Naive thymus-derived CD4-positive, alpha-beta T cell (primary cell): ENCODE measurements around the gene SYT2. TPM values are rescaled to one million over a fixed set of nuclear protein-coding genes. Genes with fewer than 3 reads are reported as not detected.
"Not testable (repeated sequence)": the region's sequence is repeated elsewhere in the genome, so short reads cannot be mapped to it uniquely, and the experiment has no call there.

Source experiments
- ATAC-seq: fragments of 150-1000 bp; cut with Tn5 transposase; 2 replicates; pipeline ENCODE4 v1.10.0; 2021; ENCODE audit warnings: mild to moderate bottlenecking, moderate library complexity
- CTCF ChIA-PET: fragments of 350-600 bp; sonication (Branson Sonifier 250); formaldehyde crosslinking; loops from one replicate; lab custom pipeline; 2021; ENCODE audit warnings: antibody characterized with exemption; lab: Charles Lee
- POLR2A ChIA-PET: fragments of 350-600 bp; sonication (Branson Sonifier 250); formaldehyde crosslinking; loops from one replicate; lab custom pipeline; 2021; ENCODE audit warnings: antibody characterized with exemption, inconsistent platforms; lab: Charles Lee
- DNase-seq, 9 donors: peaks; one replicate each; pipeline versions ENCODE4 v3.0.0 to v3.0.0-alpha.2; 2020 to 2022; ENCODE audit warnings: mixed read lengths in 1 of 9
- H3K27ac ChIP-seq: one replicate; pipeline ENCODE4 v1.7.0; 2013; ENCODE audit warnings: mild to moderate bottlenecking, low read depth, low read length, moderate library complexity
- H3K27me3 ChIP-seq, 2 donors: one replicate each; pipeline ENCODE4 v1.7.0; 2013; ENCODE audit warnings: low read length in 2 of 2, mild to moderate bottlenecking in 2 of 2, moderate library complexity in 2 of 2; ENCODE audit not compliant: control insufficient read depth in 2 of 2, insufficient read depth in 2 of 2
- H3K36me3 ChIP-seq, 3 experiments: 1 replicate in 2 of 3; 2 replicates in 1 of 3; pipeline ENCODE4 v1.7.0; 2013; ENCODE audit warnings: low read length in 3 of 3, mild to moderate bottlenecking in 3 of 3, moderate library complexity in 1 of 3; ENCODE audit not compliant: insufficient read depth in 3 of 3, control insufficient read depth in 2 of 3
- H3K4me1 ChIP-seq, 2 donors: one replicate each; pipeline ENCODE4 v1.7.0; 2013; ENCODE audit warnings: low read length in 2 of 2, mild to moderate bottlenecking in 2 of 2, moderate library complexity in 1 of 2; ENCODE audit not compliant: control insufficient read depth in 2 of 2, insufficient read depth in 2 of 2
- H3K4me3 ChIP-seq: 2 replicates; pipeline ENCODE4 v1.7.0; 2013; ENCODE audit warnings: mild to moderate bottlenecking, low read length
- H3K9me3 ChIP-seq, 3 experiments: 1 replicate in 2 of 3; 2 replicates in 1 of 3; pipeline ENCODE4 v1.7.0; 2013; ENCODE audit warnings: low read length in 3 of 3; ENCODE audit not compliant: control insufficient read depth in 2 of 3
- H3K27ac Mint-ChIP-seq, 9 donors: one replicate each; pipeline ENCODE4 v1.8.0; 2020 to 2022; ENCODE audit warnings: mixed read lengths in 9 of 9, mild to moderate bottlenecking in 8 of 9, moderate library complexity in 5 of 9, inconsistent platforms in 2 of 9
- H3K27me3 Mint-ChIP-seq, 5 donors: one replicate each; pipeline ENCODE4 v1.8.0; 2021 to 2022; ENCODE audit warnings: mixed read lengths in 5 of 5, mild to moderate bottlenecking in 1 of 5
- H3K36me3 Mint-ChIP-seq, 5 donors: one replicate each; pipeline ENCODE4 v1.8.0; 2020 to 2022; ENCODE audit warnings: mixed read lengths in 5 of 5, mild to moderate bottlenecking in 3 of 5, inconsistent platforms in 1 of 5
- H3K4me1 Mint-ChIP-seq, 7 donors: one replicate each; pipeline ENCODE4 v1.8.0; 2020 to 2022; ENCODE audit warnings: mixed read lengths in 7 of 7, mild to moderate bottlenecking in 3 of 7, inconsistent platforms in 1 of 7
- H3K4me3 Mint-ChIP-seq, 10 donors: one replicate each; pipeline ENCODE4 v1.8.0; 2020 to 2022; ENCODE audit warnings: mild to moderate bottlenecking in 10 of 10, mixed read lengths in 10 of 10, moderate library complexity in 6 of 10, inconsistent platforms in 2 of 10
- H3K9me3 Mint-ChIP-seq, 11 donors: one replicate each; pipeline ENCODE4 v1.8.0; 2020 to 2022; ENCODE audit warnings: mixed read lengths in 11 of 11, mild to moderate bottlenecking in 4 of 11, inconsistent platforms in 1 of 11, moderate library complexity in 1 of 11
- intact Hi-C, 2 donors: fragments of 100-400 bp; cut with micrococcal nuclease; formaldehyde crosslinking; loops; one replicate each; pipeline ENCODE4 v1.15.1; 2023
- polyA plus RNA-seq, 2 donors: library from polyadenylated mRNA; unstranded; fragments of 300-500 nt; fragmentation: Illumina TruSeq; gene quantifications; one replicate each; pipeline ENCODE4 v1.2.3, GENCODE V29; 2021
- total RNA-seq, 6 experiments: library from RNA in 5 of 6; stranded (reverse) in 5 of 6; gene quantifications; 1 replicate in 5 of 6; 2 replicates in 1 of 6; pipeline ENCODE4 v1.2.3 and lab custom pipeline; 2021 to 2026

Gene SYT2
- total and polyA plus RNA-seq, 7 experiments from 2014 or later: 0.02 TPM; not detected in 6

- H3K9me3 Mint-ChIP-seq: no peaks in the 10 kb centered on the region
- H3K4me3 Mint-ChIP-seq: no peak overlapping the region
- Histone ChIP-seq H3K27me3 (no peaks in the 10 kb centered on the region), H3K36me3 (peaks cover 0 to 19% (median 0%) of the 10 kb centered on the region in 3 experiments), H3K4me3 (no peak overlapping the region), H3K4me1 (no peaks in the 10 kb centered on the region), H3K27ac (no peak overlapping the region), H3K9me3 (no peaks in the 10 kb centered on the region)
- DNase-seq (no peak), ATAC-seq (no peak)
- intact Hi-C loops: no loop called here
- ChIA-PET POLR2A (no interaction called here), CTCF (no interaction called here)
- peaks cover 0 to 24% (median 5%) of the 10 kb centered on the region in 7 donors for H3K4me1 Mint-ChIP-seq
- H3K36me3 Mint-ChIP-seq: peaks cover 0 to 54% (median 17%) of the 10 kb centered on the region in 5 donors
- no peak overlapping the region for H3K27ac Mint-ChIP-seq
- no peaks in the 10 kb centered on the region for H3K27me3 Mint-ChIP-seq
Observed at GRCh38 chr1:202564958-202565495, 145.2 kb downstream of the SYT2 start.

- ATAC-seq (no peak), DNase-seq (no peak)
- Mint-ChIP-seq H3K4me3 (no peak overlapping the region), H3K36me3 (peaks cover 0 to 46% (median 17%) of the 10 kb centered on the region in 5 donors), H3K9me3 (no peaks in the 10 kb centered on the region), H3K27ac (no peak overlapping the region), H3K27me3 (no peaks in the 10 kb centered on the region), H3K4me1 (peaks cover 0 to 24% (median 5%) of the 10 kb centered on the region in 7 donors)
- Histone ChIP-seq H3K36me3 (peaks cover 0 to 14% (median 0%) of the 10 kb centered on the region in 3 experiments), H3K27ac (no peak overlapping the region), H3K4me3 (no peak overlapping the region), H3K4me1 (no peaks in the 10 kb centered on the region), H3K27me3 (no peaks in the 10 kb centered on the region), H3K9me3 (no peaks in the 10 kb centered on the region)
- ChIA-PET POLR2A (no interaction called here), CTCF (no interaction called here)
- intact Hi-C loops: no loop called here
Observed at GRCh38 chr1:202563818-202564217, 146.4 kb downstream of the SYT2 start.

- H3K27me3 Mint-ChIP-seq: no peaks in the 10 kb centered on the region
- Histone ChIP-seq H3K27ac (no peak overlapping the region), H3K36me3 (peaks cover 0 to 10% (median 0%) of the 10 kb centered on the region in 3 experiments), H3K27me3 (no peaks in the 10 kb centered on the region), H3K9me3 (no peaks in the 10 kb centered on the region), H3K4me3 (no peak overlapping the region), H3K4me1 (no peaks in the 10 kb centered on the region)
- peaks cover 0 to 34% (median 8%) of the 10 kb centered on the region in 5 donors for H3K36me3 Mint-ChIP-seq
- ATAC-seq (no peak), DNase-seq (no peak)
- CTCF ChIA-PET: no interaction called here
- H3K9me3 Mint-ChIP-seq: no peaks in the 10 kb centered on the region
- H3K4me1 Mint-ChIP-seq: peaks cover 0 to 24% (median 5%) of the 10 kb centered on the region in 7 donors
- no peak overlapping the region for H3K27ac Mint-ChIP-seq
- POLR2A ChIA-PET: no interaction called here
- intact Hi-C loops: no loop called here
- no peak overlapping the region for H3K4me3 Mint-ChIP-seq
Observed at GRCh38 chr1:202562444-202563060, 147.7 kb downstream of the SYT2 start.

- intact Hi-C loops: no loop called here
- Mint-ChIP-seq H3K4me3 (no peak overlapping the region), H3K36me3 (peaks cover 0 to 29% (median 8%) of the 10 kb centered on the region in 5 donors), H3K27me3 (no peaks in the 10 kb centered on the region), H3K9me3 (no peaks in the 10 kb centered on the region), H3K4me1 (peaks cover 0 to 21% (median 5%) of the 10 kb centered on the region in 7 donors), H3K27ac (no peak overlapping the region)
- peaks cover 0 to 7% (median 0%) of the 10 kb centered on the region in 3 experiments for H3K36me3 ChIP-seq
- no peaks in the 10 kb centered on the region for H3K9me3 ChIP-seq
- no peak overlapping the region for H3K27ac ChIP-seq
- H3K27me3 ChIP-seq: no peaks in the 10 kb centered on the region
- DNase-seq (no peak), ATAC-seq (no peak)
- H3K4me1 ChIP-seq: no peaks in the 10 kb centered on the region
- H3K4me3 ChIP-seq: no peak overlapping the region
- POLR2A ChIA-PET: no interaction called here
- CTCF ChIA-PET: no interaction called here
Observed at GRCh38 chr1:202561726-202562443, 148.4 kb downstream of the SYT2 start.

GRCh38 chr1:202561240-202561639, 149.0 kb downstream of the SYT2 start:
- CTCF ChIA-PET: no interaction called here
- Mint-ChIP-seq H3K36me3 (peaks cover 0 to 29% (median 8%) of the 10 kb centered on the region in 5 donors), H3K27me3 (no peaks in the 10 kb centered on the region)

GRCh38 chr1:202557662-202558061, 152.6 kb downstream of the SYT2 start:
- Mint-ChIP-seq H3K4me1 (peaks cover 0 to 18% (median 3%) of the 10 kb centered on the region in 7 donors), H3K36me3 (peaks cover 0 to 16% (median 2%) of the 10 kb centered on the region in 5 donors)
- DNase-seq, H3K27me3 Mint-ChIP-seq, POLR2A ChIA-PET, H3K27me3 ChIP-seq, H3K9me3 Mint-ChIP-seq, H3K4me1 ChIP-seq, H3K36me3 ChIP-seq, intact Hi-C loops, H3K4me3 Mint-ChIP-seq, H3K27ac ChIP-seq, H3K9me3 ChIP-seq, ATAC-seq, H3K27ac Mint-ChIP-seq, H3K4me3 ChIP-seq: not testable (repeated sequence)
- CTCF ChIA-PET: interaction anchor here (0.9 kb wide), 1 partner anchor 13 kb away, joined by 3 read pairs; no protein-coding TSS in a partner anchor

More at GRCh38 chr1:202561240-202561639, 149.0 kb downstream of the SYT2 start:
- no peak overlapping the region for H3K27ac ChIP-seq
- Mint-ChIP-seq H3K4me3 (no peak overlapping the region), H3K9me3 (no peaks in the 10 kb centered on the region), H3K27ac (no peak overlapping the region), H3K4me1 (peaks cover 0 to 21% (median 5%) of the 10 kb centered on the region in 7 donors)
- intact Hi-C loops: no loop called here
- no peak for DNase-seq
- no peaks in the 10 kb centered on the region for H3K4me1 ChIP-seq
- POLR2A ChIA-PET: interaction anchor here (0.7 kb wide), 2 partner anchors 375 to 776 kb away, joined by 3 read pairs; no protein-coding TSS in a partner anchor
- H3K4me3 ChIP-seq: no peak overlapping the region
- no peak for ATAC-seq
- H3K27me3 ChIP-seq: no peaks in the 10 kb centered on the region
- H3K9me3 ChIP-seq: no peaks in the 10 kb centered on the region
- H3K36me3 ChIP-seq: peaks cover 0 to 7% (median 0%) of the 10 kb centered on the region in 3 experiments
